CD4-positive, alpha-beta T cell treated with Interleukin-1 beta for 1 hour (primary cell): ENCODE data around the gene PLCB3.

Source experiments
- DNase-seq, 2 donors: peaks; one replicate each; pipeline ENCODE4 v3.0.0-alpha.2; 2020 to 2022

Gene PLCB3

GRCh38 chr11:64251016-64251752 lies at the start of gene PLCB3:
TSS of gene PLCB3 (plus strand) at chr11:64251530. CDS start at chr11:64251650, 120 bp downstream.
- peak; percentile 63 to 70 for DNase-seq

- DNase-seq = no peak
Measured at GRCh38 chr11:64201543-64201942, 49.8 kb upstream of the PLCB3 start.

- DNase-seq = no peak
Measured at GRCh38 chr11:64202992-64203391, 48.3 kb upstream of the PLCB3 start.

- no peak for DNase-seq
Measured at GRCh38 chr11:64203421-64204079, 47.8 kb upstream of the PLCB3 start.

GRCh38 chr11:64204080-64204440 lies 47.3 kb upstream of the PLCB3 start:
- DNase-seq = no peak

- DNase-seq = peak; percentile 87 to 89
Measured at GRCh38 chr11:64204464-64204989, 46.8 kb upstream of the PLCB3 start.

GRCh38 chr11:64206457-64207255 lies 44.7 kb upstream of the PLCB3 start, which contains the start of gene FERMT3:
TSS of gene FERMT3 (plus strand) at chr11:64206721. CDS start at chr11:64207365, 644 bp downstream.
- DNase-seq = peak; percentile 76

- peak; percentile 77 to 82 for DNase-seq
Measured at GRCh38 chr11:64207256-64208085, 43.9 kb upstream of the PLCB3 start.

GRCh38 chr11:64208086-64208795 lies 43.1 kb upstream of the PLCB3 start:
- DNase-seq = no peak

- DNase-seq = no peak
Measured at GRCh38 chr11:64208796-64209562, 42.4 kb upstream of the PLCB3 start.

- DNase-seq = no peak
Measured at GRCh38 chr11:64209563-64209843, 41.8 kb upstream of the PLCB3 start.

- no peak for DNase-seq
Measured at GRCh38 chr11:64210301-64211020, 40.9 kb upstream of the PLCB3 start.

GRCh38 chr11:64211181-64211872 lies 40.0 kb upstream of the PLCB3 start:
- DNase-seq = no peak

- DNase-seq = no peak
Measured at GRCh38 chr11:64216879-64217278, 34.5 kb upstream of the PLCB3 start.

- no peak for DNase-seq
Measured at GRCh38 chr11:64218628-64219353, 32.5 kb upstream of the PLCB3 start.

GRCh38 chr11:64219354-64219684 lies 32.0 kb upstream of the PLCB3 start:
- no peak for DNase-seq

GRCh38 chr11:64219755-64220154 lies 31.6 kb upstream of the PLCB3 start:
- DNase-seq = no peak

GRCh38 chr11:64220271-64220670 lies 31.1 kb upstream of the PLCB3 start:
- no peak for DNase-seq

GRCh38 chr11:64220798-64221197 lies 30.5 kb upstream of the PLCB3 start:
- no peak for DNase-seq
